Measurements from ENCODE around the gene FBXL16. TPM values are rescaled to one million over a fixed set of nuclear protein-coding genes. Genes with fewer than 3 reads are reported as not detected.
A peak's percentile ranks its signal among the peaks of the same experiment; 100 is the strongest.

Gene FBXL16
- total and polyA plus RNA-seq, 2 experiments from 2014 or later = 8.9 to 12.6 TPM

GRCh38 chr16:721765-722540 is 16.4 kb upstream of the FBXL16 start:
- no peaks in the 10 kb centered on the region for H3K36me3 Mint-ChIP-seq (ENCODE audit: low read depth)
- peaks cover 9% of the 10 kb centered on the region; the same call in 2 of the 3 replicates for H3K4me1 Mint-ChIP-seq
- no peak for ATAC-seq
- Histone ChIP-seq H3K4me3 (peak overlapping the region; percentile 82; the same call in 1 of the 2 replicates), H3K4me2 (peak overlapping the region; percentile 55; the same call in 1 of the 2 replicates), H3K9me2 (ENCODE audit: insufficient read depth) (no peaks in the 10 kb centered on the region), H3K79me2 (replicated peaks; ENCODE audit: insufficient read depth) (no peaks in the 10 kb centered on the region), H3K36me3 (ENCODE audit: insufficient read depth) (no peaks in the 10 kb centered on the region), H4K20me1 (replicated peaks; ENCODE audit: insufficient read depth) (no peaks in the 10 kb centered on the region), H3K27me3 (ENCODE audit: insufficient read depth) (peaks cover 19% of the 10 kb centered on the region; the same call in 1 of the 2 replicates), H3K4me1 (ENCODE audit: insufficient read depth) (peaks cover 8% of the 10 kb centered on the region; the same call in 1 of the 2 replicates), H3F3A (replicated peaks; ENCODE audit: low read depth) (peaks cover 12% of the 10 kb centered on the region), H2AFZ (no peak overlapping the region), H3K27ac (ENCODE audit: low read depth) (no peak overlapping the region)
- no peak for TF ChIP-seq ZNF462 (CRISPR knock-in tag; IDR thresholded peaks at IDR 0.05)
- no peak for TF ChIP-seq EZH2phosphoT487 (IDR thresholded peaks at IDR 0.05; ENCODE audit: unreplicated experiment)
- no peak for TF ChIP-seq EZH2 (IDR thresholded peaks at IDR 0.05; ENCODE audit: low read depth, unreplicated experiment)
- no peak for TF ChIP-seq JUNB (IDR thresholded peaks at IDR 0.05; ENCODE audit: unreplicated experiment)
- no peak for TF ChIP-seq REST (IDR thresholded peaks at IDR 0.05; ENCODE audit: unreplicated experiment)
- no peak for DNase-seq (ENCODE audit: low spot score)
- no peaks in the 10 kb centered on the region for H3K9me3 Mint-ChIP-seq
- no peak overlapping the region for H3K4me3 Mint-ChIP-seq
- peaks cover 27% of the 10 kb centered on the region for H3K27me3 Mint-ChIP-seq (ENCODE audit: insufficient read depth, low read depth, poor library complexity)
- no peak overlapping the region for H3K27ac Mint-ChIP-seq

Data from GM23338 (cell line).